K562 (cell line): ENCODE results near the gene SH3TC1. TPM values are rescaled to one million over a fixed set of nuclear protein-coding genes. Genes with fewer than 3 reads are reported as not detected.

Source experiments
- ATAC-seq: fragments of 200-7000 bp; cut with Tn5 transposase; 3 replicates; pipeline ENCODE4 v1.9.1; 2020; ENCODE audit warnings: moderate library complexity
- BruUV-seq: library from RNA; stranded (reverse); fragments of 400-500 nt; replicated peaks from 2 replicates; lab custom pipeline; 2021; lab: Mats Ljungman, UMichigan
- CTCF ChIA-PET: fragments of 300-600 bp; formaldehyde crosslinking; extraction: SDS; loops from one replicate; lab custom pipeline; 2021; ENCODE audit warnings: low intra/inter-chr PET ratio; lab: Yijun Ruan, JAX
- POLR2A ChIA-PET: fragments of 300-600, 350-650 bp; sonication (Branson Sonifier 250); formaldehyde crosslinking; extraction: SDS; loops from one replicate; lab custom pipeline; 2021; ENCODE audit warnings: antibody characterized with exemption, inconsistent platforms; lab: Yijun Ruan, JAX
- DNase-seq, 4 experiments: peaks; one replicate each; pipeline versions ENCODE4 v3.0.0 to v3.0.0-alpha.2; 2011 to 2018; ENCODE audit warnings: low spot score in 3 of 4, mixed read lengths in 3 of 4; ENCODE audit errors: extremely low read depth in 1 of 4
- FAIRE-seq: peaks from 2 replicates; lab custom pipeline; 2011; peaks lifted over from hg19 to GRCh38; lab: Jason Lieb, UNC
- H2AFZ ChIP-seq: 2 replicates; pipeline ENCODE4 v1.6.0; 2011; ENCODE audit warnings: low read depth, low read length, control low read depth, inconsistent platforms
- H3K27ac ChIP-seq: fragments of 200-600 bp; 3 replicates; pipeline ENCODE4 v1.8.0; 2011; ENCODE audit warnings: low read depth, mild to moderate bottlenecking, control low read depth, inconsistent platforms, low read length, moderate library complexity, mixed read lengths; ENCODE audit errors: extremely low read depth
- H3K27me3 ChIP-seq, 2 experiments: fragments of 300-600 bp in 1 of 2; 2 replicates in 1 of 2; 3 replicates in 1 of 2; pipeline versions ENCODE4 v1.6.0 to v1.8.0; 2011; ENCODE audit warnings: inconsistent platforms in 2 of 2, low read length in 2 of 2, mild to moderate bottlenecking in 1 of 2, mixed read lengths in 1 of 2, moderate library complexity in 1 of 2; ENCODE audit not compliant: control insufficient read depth in 2 of 2, insufficient read depth in 2 of 2
- H3K36me3 ChIP-seq: fragments of 300-600 bp; 3 replicates; pipeline ENCODE4 v1.8.0; 2011; ENCODE audit warnings: mild to moderate bottlenecking, low read length, inconsistent platforms; ENCODE audit not compliant: control insufficient read depth, insufficient read depth
- H3K4me1 ChIP-seq, 2 experiments: fragments of 200-600 bp in 1 of 2; replicated peaks in 1 of 2; 2 replicates in 1 of 2; 3 replicates in 1 of 2; pipeline versions ENCODE4 v1.5.1 to v1.8.0; 2011; ENCODE audit warnings: inconsistent platforms in 2 of 2, low read length in 2 of 2, mild to moderate bottlenecking in 1 of 2, mixed read lengths in 1 of 2, moderate library complexity in 1 of 2; ENCODE audit not compliant: control insufficient read depth in 2 of 2, insufficient read depth in 2 of 2
- H3K4me2 ChIP-seq: 2 replicates; pipeline ENCODE4 v1.6.1; 2011; ENCODE audit warnings: low read length, control low read depth, inconsistent platforms, mixed read lengths; ENCODE audit not compliant: insufficient read depth
- H3K4me3 ChIP-seq: fragments of 200-600 bp; sonication (generic), shearing (Covaris generic); 2 replicates; pipeline ENCODE4 v1.5.1; 2016; ENCODE audit warnings: control low read depth, inconsistent platforms
- H3K79me2 ChIP-seq: fragments of 200-600 bp; 3 replicates; pipeline ENCODE4 v1.8.0; 2011; ENCODE audit warnings: low read length, inconsistent platforms; ENCODE audit not compliant: control insufficient read depth, insufficient read depth
- H3K9ac ChIP-seq, 2 experiments: 2 replicates each; pipeline versions ENCODE4 v1.6.0 to v1.6.1; 2011; ENCODE audit warnings: low read depth in 2 of 2, low read length in 2 of 2, control low read depth in 1 of 2, inconsistent platforms in 1 of 2, mild to moderate bottlenecking in 1 of 2, mixed read lengths in 1 of 2; ENCODE audit not compliant: insufficient read depth in 1 of 2
- H3K9me1 ChIP-seq: one replicate; pipeline ENCODE4 v1.6.0; 2011; ENCODE audit warnings: inconsistent platforms, mild to moderate bottlenecking, low read length, moderate library complexity; ENCODE audit not compliant: control insufficient read depth, insufficient read depth
- H3K9me3 ChIP-seq: replicated peaks from 2 replicates; pipeline ENCODE4 v1.5.1; 2011; ENCODE audit warnings: low read depth, low read length, inconsistent platforms; ENCODE audit not compliant: control insufficient read depth, insufficient read depth
- H4K20me1 ChIP-seq: replicated peaks from 2 replicates; pipeline ENCODE4 v1.6.1; 2011; ENCODE audit warnings: low read length, inconsistent platforms, mixed read lengths; ENCODE audit not compliant: control insufficient read depth, insufficient read depth
- ATF4 ChIP-seq: fragments of 450-650 bp; formaldehyde crosslinking; IDR thresholded peaks from 2 replicates; pipeline ENCODE4 v1.4.0; 2022; ENCODE audit warnings: mild to moderate bottlenecking, moderate library complexity
- BRD9 ChIP-seq: fragments of 450-650 bp; IDR thresholded peaks from 2 replicates; pipeline ENCODE4 v1.6.1; 2018; ENCODE audit warnings: low read depth; ENCODE audit not compliant: partially characterized antibody
- E2F5 ChIP-seq: sonication (generic); formaldehyde crosslinking; IDR thresholded peaks from 2 replicates; pipeline ENCODE4 v1.8.0; 2022; ENCODE audit warnings: mild to moderate bottlenecking, missing genetic modification reagents
- ETS1 ChIP-seq: conservative IDR thresholded peaks from 2 replicates; pipeline ENCODE4 v1.6.1; 2011; ENCODE audit warnings: low read depth, mild to moderate bottlenecking, low read length; ENCODE audit not compliant: control insufficient read depth
- HBP1 ChIP-seq: fragments of 450-650 bp; formaldehyde crosslinking; IDR thresholded peaks from 2 replicates; pipeline ENCODE4 v1.4.0; 2022; ENCODE audit warnings: missing genetic modification characterization
- HNRNPUL1 ChIP-seq: fragments of 200-400 bp; formaldehyde crosslinking; IDR thresholded peaks from 2 replicates; pipeline ENCODE4 v1.6.1; 2017; ENCODE audit warnings: low read length
- MCM3 ChIP-seq: fragments of 450-650 bp; IDR thresholded peaks from 2 replicates; pipeline ENCODE4 v1.6.1; 2016
- MECOM ChIP-seq: fragments of 250-450 bp; sonication (Bioruptor Pico); IDR thresholded peaks from 2 replicates; pipeline ENCODE4 v1.8.0; 2022; ENCODE audit warnings: inconsistent platforms
- MXD1 ChIP-seq: fragments of 250-450 bp; sonication (Bioruptor Pico); IDR thresholded peaks from 2 replicates; pipeline ENCODE4 v1.8.0; 2021; ENCODE audit warnings: borderline replicate concordance, mild to moderate bottlenecking, moderate library complexity; ENCODE audit not compliant: poor library complexity, severe bottlenecking
- MXI1 ChIP-seq: IDR thresholded peaks from 2 replicates; pipeline ENCODE4 v1.6.1; 2011; ENCODE audit warnings: low read depth, mild to moderate bottlenecking, improper control_type of control experiment, low read length
- NCOA2 ChIP-seq, 2 experiments: fragments of 450-650 bp; IDR thresholded peaks; 2 replicates each; pipeline ENCODE4 v1.6.1; 2018; ENCODE audit warnings: mild to moderate bottlenecking in 2 of 2, moderate library complexity in 1 of 2; ENCODE audit not compliant: partially characterized antibody in 2 of 2
- OTX1 ChIP-seq: fragments of 450-650 bp; formaldehyde crosslinking; IDR thresholded peaks from 2 replicates; pipeline ENCODE4 v1.4.0; 2022; ENCODE audit warnings: mild to moderate bottlenecking
- RBM15 ChIP-seq: fragments of 200-400 bp; formaldehyde crosslinking; IDR thresholded peaks from 2 replicates; pipeline ENCODE4 v1.6.1; 2018; ENCODE audit warnings: mild to moderate bottlenecking, low read length, moderate library complexity; ENCODE audit not compliant: insufficient read depth
- TGIF2 ChIP-seq: sonication (generic); formaldehyde crosslinking; IDR thresholded peaks from 2 replicates; pipeline ENCODE4 v1.8.1; 2022; ENCODE audit warnings: mild to moderate bottlenecking, missing genetic modification reagents, moderate library complexity
- ZBTB17 ChIP-seq: fragments of 450-650 bp; formaldehyde crosslinking; IDR thresholded peaks from 2 replicates; pipeline ENCODE4 v1.4.0; 2020; ENCODE audit warnings: mild to moderate bottlenecking
- ZNF282 ChIP-seq: sonication (generic); formaldehyde crosslinking; IDR thresholded peaks from 2 replicates; pipeline ENCODE4 v1.8.1; 2023; ENCODE audit warnings: missing genetic modification reagents
- WGBS: fragments of 100-300 bp; shearing (Covaris generic); methylation state at CpG from one replicate; pipeline ENCODE4 v1.1.6; 2016; ENCODE audit warnings: low coverage, mixed read lengths; ENCODE audit not compliant: insufficient coverage; ENCODE audit errors: missing lambda C conversion rate; 5-methylcytosine and 5-hydroxymethylcytosine counted together
- in situ Hi-C: fragments of 300-500 bp; cut with MboI; formaldehyde crosslinking; loops from 4 replicates; pipeline ENCODE4 v1.15.0; 2018; ENCODE audit warnings: inconsistent platforms, mixed read lengths
- intact Hi-C: fragments of 100-400 bp; cut with micrococcal nuclease; formaldehyde crosslinking; loops from 2 replicates; pipeline ENCODE4 v1.14.2; 2022
- polyA plus RNA-seq, 8 experiments: library from polyadenylated mRNA; depleted of rRNA in 4 of 8; stranded (reverse) in 5 of 8; unstranded in 3 of 8; fragments of >200 nt; fragmentation: Nextera tagmentation in 2 of 8; fragmentation: Illumina TruSeq in 1 of 8; extraction: Ambion mirVana in 2 of 8; extraction: Trizol in 1 of 8; gene quantifications; 2 replicates each; pipeline versions ENCODE4 v1.2.1 to v1.2.3, GENCODE V29; 2011 to 2014; ENCODE audit warnings: inconsistent platforms in 1 of 8, missing spikeins in 1 of 8
- total RNA-seq, 7 experiments: library from RNA; depleted of rRNA in 6 of 7; stranded (reverse); fragments of >200 nt in 6 of 7; fragmentation: Illumina TruSeq in 2 of 7; extraction: Trizol in 2 of 7; gene quantifications; 2 replicates each; pipeline versions ENCODE4 v1.2.1 to v1.2.3, GENCODE V29; 2011 to 2021; ENCODE audit warnings: low replicate concordance in 1 of 7

The SH3TC1 gene
- total and polyA plus RNA-seq, 9 of the 15 experiments (the other 6 are each of a cell fraction or from before 2014, with no cell fraction given): 0.04 to 2.1 (median 0.48) TPM; not detected in 1

GRCh38 chr4:8164194-8164565 is 34.9 kb upstream of the SH3TC1 start (continued):
- TF ChIP-seq HBP1: no peak
- TF ChIP-seq HNRNPUL1: no peak
- no peak for TF ChIP-seq MCM3

- peaks cover 6% of the 10 kb centered on the region for H3K9me3 ChIP-seq
- no peaks in the 10 kb centered on the region for H3K9me1 ChIP-seq
- no peak overlapping the region for H3K27ac ChIP-seq
- WGBS: 4% methylated on average over 7 of the region's 10 CpGs
- ChIA-PET CTCF (no interaction called here), POLR2A (no interaction called here)
- FAIRE-seq (no peak), DNase-seq (no peak), ATAC-seq (no peak)
- no peaks in the 10 kb centered on the region for H3K79me2 ChIP-seq
- H3K4me3 ChIP-seq: no peak overlapping the region
- H3K36me3 ChIP-seq: no peaks in the 10 kb centered on the region
- H3K4me1 ChIP-seq: no peaks in the 10 kb centered on the region
- no TSS peak for BruUV-seq
- intact Hi-C loops (no loop called here), in situ Hi-C loops (loop anchor here (10.0 kb wide), 1 partner anchor 240 kb away; no protein-coding TSS in a partner anchor)
- no peak overlapping the region for H3K4me2 ChIP-seq
- no peaks in the 10 kb centered on the region; the same call in 1 of the 2 replicates for H4K20me1 ChIP-seq
- peaks cover 14 to 52% of the 10 kb centered on the region in 2 experiments; a peak in 4 of 5 replicates for H3K27me3 ChIP-seq
- H2AFZ ChIP-seq: no peak overlapping the region
- H3K9ac ChIP-seq: no peak overlapping the region
- TF ChIP-seq BRD9 (no peak), ZNF282 (CRISPR knock-in tag) (no peak), ETS1 (no peak), ATF4 (CRISPR knock-in tag) (no peak), E2F5 (CRISPR knock-in tag) (no peak), TGIF2 (no peak), RBM15 (no peak), OTX1 (no peak), MXI1 (no peak), MECOM (CRISPR knock-in tag) (no peak), ZBTB17 (CRISPR knock-in tag) (no peak), MXD1 (CRISPR knock-in tag) (no peak), NCOA2 (IDR thresholded peaks at IDR 0.05; ENCODE audit: partially characterized antibody in 2 of 2) (no peak)
Observed at GRCh38 chr4:8164687-8165086, 34.4 kb upstream of the SH3TC1 start.
